ENCODE measurements around the gene CPM.

DNA sequence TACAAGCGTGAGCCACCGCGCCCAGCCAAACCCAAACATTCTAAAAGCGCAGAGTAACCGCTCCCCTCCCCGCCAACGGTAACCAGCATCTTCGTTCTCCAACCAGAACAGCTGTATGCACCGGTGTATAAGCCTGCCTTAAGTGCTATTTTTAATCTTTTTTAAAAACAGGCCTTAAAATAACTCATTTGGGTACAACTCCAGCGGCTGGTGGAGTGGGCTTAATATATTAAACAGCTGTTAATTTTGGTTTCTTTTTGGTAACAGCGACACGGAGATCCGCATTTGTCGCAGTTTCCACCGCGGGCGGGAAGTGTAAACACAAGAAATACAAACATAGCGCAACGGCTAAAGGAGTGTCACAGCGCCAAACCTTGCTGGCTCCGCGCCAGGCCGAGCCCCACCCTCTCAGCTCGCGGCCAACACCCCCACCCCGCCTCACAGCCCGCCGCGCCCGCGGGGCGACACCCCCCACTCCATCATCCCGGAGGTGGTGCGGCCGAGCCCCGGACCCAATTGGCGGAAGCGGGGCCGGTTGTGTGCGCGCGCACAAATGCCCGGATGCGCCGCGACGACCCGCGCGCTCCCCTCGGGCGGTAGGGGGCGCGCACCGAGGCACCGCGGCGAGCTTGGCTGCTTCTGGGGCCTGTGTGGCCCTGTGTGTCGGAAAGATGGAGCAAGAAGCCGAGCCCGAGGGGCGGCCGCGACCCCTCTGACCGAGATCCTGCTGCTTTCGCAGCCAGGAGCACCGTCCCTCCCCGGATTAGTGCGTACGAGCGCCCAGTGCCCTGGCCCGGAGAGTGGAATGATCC, 125.2 kb downstream of the CPM start, which contains the start of gene MDM2:
- TF ChIP-seq, protein P1, sequence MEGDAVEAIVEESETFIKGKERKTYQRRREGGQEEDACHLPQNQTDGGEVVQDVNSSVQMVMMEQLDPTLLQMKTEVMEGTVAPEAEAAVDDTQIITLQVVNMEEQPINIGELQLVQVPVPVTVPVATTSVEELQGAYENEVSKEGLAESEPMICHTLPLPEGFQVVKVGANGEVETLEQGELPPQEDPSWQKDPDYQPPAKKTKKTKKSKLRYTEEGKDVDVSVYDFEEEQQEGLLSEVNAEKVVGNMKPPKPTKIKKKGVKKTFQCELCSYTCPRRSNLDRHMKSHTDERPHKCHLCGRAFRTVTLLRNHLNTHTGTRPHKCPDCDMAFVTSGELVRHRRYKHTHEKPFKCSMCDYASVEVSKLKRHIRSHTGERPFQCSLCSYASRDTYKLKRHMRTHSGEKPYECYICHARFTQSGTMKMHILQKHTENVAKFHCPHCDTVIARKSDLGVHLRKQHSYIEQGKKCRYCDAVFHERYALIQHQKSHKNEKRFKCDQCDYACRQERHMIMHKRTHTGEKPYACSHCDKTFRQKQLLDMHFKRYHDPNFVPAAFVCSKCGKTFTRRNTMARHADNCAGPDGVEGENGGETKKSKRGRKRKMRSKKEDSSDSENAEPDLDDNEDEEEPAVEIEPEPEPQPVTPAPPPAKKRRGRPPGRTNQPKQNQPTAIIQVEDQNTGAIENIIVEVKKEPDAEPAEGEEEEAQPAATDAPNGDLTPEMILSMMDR (conservative IDR thresholded peaks at IDR 0.05; ENCODE audit: low read length), result peak; percentile 61
- TF ChIP-seq EZH2phosphoT487 (IDR thresholded peaks at IDR 0.05; ENCODE audit: borderline replicate concordance), result no peak

Data from Loucy (cell line).